Liver (tissue), 9 donors: ENCODE measurements around the gene ADGRA1. TPM values are rescaled to one million over a fixed set of nuclear protein-coding genes. Genes with fewer than 3 reads are reported as not detected.

Experiments used
- DNase-seq: peaks from one replicate; pipeline ENCODE4 v3.0.0-alpha.2; 2017; ENCODE audit warnings: low spot score
- H3K27ac ChIP-seq, 2 donors: one replicate each; pipeline ENCODE4 v1.7.0; 2013; ENCODE audit warnings: inconsistent platforms in 2 of 2, low read length in 2 of 2, control low read depth in 1 of 2, low read depth in 1 of 2, mild to moderate bottlenecking in 1 of 2
- H3K27me3 ChIP-seq, 4 donors: one replicate each; pipeline versions ENCODE4 v1.6.1 to v1.7.0; 2013; ENCODE audit warnings: low read length in 3 of 4, inconsistent platforms in 1 of 4, mild to moderate bottlenecking in 1 of 4, moderate library complexity in 1 of 4; ENCODE audit not compliant: control insufficient read depth in 4 of 4, insufficient read depth in 4 of 4
- H3K36me3 ChIP-seq, 4 donors: one replicate each; pipeline versions ENCODE4 v1.6.1 to v1.7.0; 2013; ENCODE audit warnings: low read length in 3 of 4, mild to moderate bottlenecking in 3 of 4, low read depth in 1 of 4, moderate library complexity in 1 of 4; ENCODE audit not compliant: control insufficient read depth in 4 of 4, insufficient read depth in 3 of 4
- H3K4me1 ChIP-seq, 4 donors: one replicate each; pipeline versions ENCODE4 v1.6.1 to v1.7.0; 2013; ENCODE audit warnings: low read length in 3 of 4, mild to moderate bottlenecking in 3 of 4, moderate library complexity in 1 of 4; ENCODE audit not compliant: control insufficient read depth in 4 of 4, insufficient read depth in 4 of 4
- H3K4me3 ChIP-seq, 3 donors: one replicate each; pipeline versions ENCODE4 v1.6.1 to v1.7.0; 2013; ENCODE audit warnings: low read length in 3 of 3, control low read depth in 1 of 3, low read depth in 1 of 3, mild to moderate bottlenecking in 1 of 3
- H3K9ac ChIP-seq, 2 donors: one replicate each; pipeline ENCODE4 v1.7.0; 2013; ENCODE audit warnings: low read length in 2 of 2, mild to moderate bottlenecking in 2 of 2, moderate library complexity in 2 of 2, control low read depth in 1 of 2, low read depth in 1 of 2
- H3K9me3 ChIP-seq, 4 donors: one replicate each; pipeline versions ENCODE4 v1.6.1 to v1.7.0; 2013; ENCODE audit warnings: low read length in 3 of 4; ENCODE audit not compliant: control insufficient read depth in 4 of 4
- ATF3 ChIP-seq: IDR thresholded peaks from 2 replicates; pipeline ENCODE4 v1.6.1; 2016; ENCODE audit warnings: antibody characterized with exemption
- CTCF ChIP-seq: fragments of 150-350 bp; IDR thresholded peaks from 2 replicates; pipeline ENCODE4 v1.5.1; 2017; ENCODE audit warnings: improper control_type of control experiment, low read depth, low read length; ENCODE audit not compliant: missing input control
- EGR1 ChIP-seq, 2 donors: IDR thresholded peaks; 2 replicates each; pipeline ENCODE4 v1.6.1; 2016 to 2018; ENCODE audit warnings: antibody characterized with exemption in 2 of 2, low read depth in 2 of 2
- FOXA1 ChIP-seq: IDR thresholded peaks from 2 replicates; pipeline ENCODE4 v1.6.1; 2016; ENCODE audit warnings: antibody characterized with exemption
- FOXA2 ChIP-seq: IDR thresholded peaks from 2 replicates; pipeline ENCODE4 v1.6.1; 2016; ENCODE audit warnings: antibody characterized with exemption
- GABPA ChIP-seq, 2 donors: IDR thresholded peaks in 1 of 2; conservative IDR thresholded peaks in 1 of 2; 2 replicates each; pipeline ENCODE4 v1.6.1; 2016; ENCODE audit warnings: antibody characterized with exemption in 2 of 2, mild to moderate bottlenecking in 1 of 2, moderate library complexity in 1 of 2
- HNF4A ChIP-seq, 2 donors: conservative IDR thresholded peaks; 2 replicates each; pipeline ENCODE4 v1.6.1; 2016; ENCODE audit warnings: antibody characterized with exemption in 2 of 2, mild to moderate bottlenecking in 2 of 2
- HNF4G ChIP-seq: IDR thresholded peaks from 2 replicates; pipeline ENCODE4 v1.6.1; 2016; ENCODE audit warnings: antibody characterized with exemption
- MAX ChIP-seq: IDR thresholded peaks from 2 replicates; pipeline ENCODE4 v1.6.1; 2016; ENCODE audit warnings: antibody characterized with exemption
- NR2F2 ChIP-seq: IDR thresholded peaks from 2 replicates; pipeline ENCODE4 v1.6.1; 2016; ENCODE audit warnings: antibody characterized with exemption
- REST ChIP-seq: IDR thresholded peaks from 2 replicates; pipeline ENCODE4 v1.6.1; 2016; ENCODE audit warnings: antibody characterized with exemption, mild to moderate bottlenecking
- RXRA ChIP-seq, 2 donors: IDR thresholded peaks; 2 replicates each; pipeline ENCODE4 v1.6.1; 2017 to 2018; ENCODE audit warnings: antibody characterized with exemption in 2 of 2, mild to moderate bottlenecking in 1 of 2
- SP1 ChIP-seq: IDR thresholded peaks from 2 replicates; pipeline ENCODE4 v1.6.1; 2018; ENCODE audit warnings: antibody characterized with exemption, mild to moderate bottlenecking
- TAF1 ChIP-seq: conservative IDR thresholded peaks from 2 replicates; pipeline ENCODE4 v1.6.1; 2016; ENCODE audit warnings: antibody characterized with exemption, mild to moderate bottlenecking
- YY1 ChIP-seq: IDR thresholded peaks from 2 replicates; pipeline ENCODE4 v1.6.1; 2016; ENCODE audit warnings: antibody characterized with exemption, mild to moderate bottlenecking
- WGBS: extraction: QIAGEN DNeasy Blood & Tissue Kit; methylation state at CpG from one replicate; pipeline ENCODE4 v1.1.7; 2013; 5-methylcytosine and 5-hydroxymethylcytosine counted together
- polyA plus RNA-seq, 2 donors: library from polyadenylated mRNA; stranded (reverse) in 1 of 2; unstranded in 1 of 2; fragments of 200-250 nt in 1 of 2; fragments of >200 nt in 1 of 2; fragmentation: Nextera tagmentation in 1 of 2; extraction: Ambion mirVana in 1 of 2; gene quantifications; one replicate each; pipeline versions ENCODE4 v1.2.1 to v1.2.3, GENCODE V29; 2013 to 2015
- total RNA-seq, 2 donors: library from RNA; depleted of rRNA; stranded (reverse); fragments of >200 nt; gene quantifications; one replicate each; pipeline ENCODE4 v1.2.3, GENCODE V29; 2014
- donor health status: healthy.
- donor health status: healthy.
- donor health status: healthy.
- donor health status: healthy.
- donor health status: healthy.

ADGRA1 gene
- total and polyA plus RNA-seq, 4 donors = 0.08 to 0.70 (median 0.12) TPM; not detected in 1

- Histone ChIP-seq H3K9me3 (no peaks in the 10 kb centered on the region), H3K9ac (no peak overlapping the region), H3K27ac (no peak overlapping the region), H3K4me3 (no peak overlapping the region), H3K27me3 (no peaks in the 10 kb centered on the region), H3K4me1 (no peaks in the 10 kb centered on the region), H3K36me3 (peaks cover 0 to 2% (median 0%) of the 10 kb centered on the region in 4 donors)
- 84% methylated on average over 23 of the region's 23 CpGs for WGBS
- DNase-seq = no peak
- TF ChIP-seq HNF4A (conservative IDR thresholded peaks at IDR 0.05) = no peak
- no peak for TF ChIP-seq FOXA1
- TF ChIP-seq ATF3 = no peak
- TF ChIP-seq NR2F2 = no peak
- TF ChIP-seq TAF1 = no peak
- no peak for TF ChIP-seq YY1
- no peak for TF ChIP-seq EGR1 (IDR thresholded peaks at IDR 0.05; ENCODE audit: low read depth in 2 of 2)
- no peak for TF ChIP-seq CTCF
- TF ChIP-seq HNF4G = no peak
- TF ChIP-seq FOXA2 = no peak
- TF ChIP-seq RXRA (IDR thresholded peaks at IDR 0.05) = no peak
- no peak for TF ChIP-seq GABPA (IDR thresholded peaks at IDR 0.05 in 1 of 2, conservative IDR thresholded peaks at IDR 0.05 in 1 of 2)
- TF ChIP-seq MAX = no peak
- no peak for TF ChIP-seq SP1
- no peak for TF ChIP-seq REST
These were observed 93.4 kb downstream of the ADGRA1 start for GRCh38 chr10:133180965-133181639.

Other genes starting within 250 kb of the ADGRA1 start
- under 1 TPM; 0.33 to 0.59 TPM for gene CFAP46, start 145.4 kb upstream of the ADGRA1 start, total RNA-seq
- under 1 TPM; 0.36 to 0.47 TPM for gene CFAP46, start 145.4 kb upstream of the ADGRA1 start, polyA plus RNA-seq
- 1 to 10 TPM in 1 of 2 donors, under 1 TPM in 1; 0.61 to 8.0 TPM for gene KNDC1, start 72.3 kb downstream of the ADGRA1 start, total RNA-seq
- 10 to 100 TPM in 1 of 2 donors, under 1 TPM in 1; 0.53 to 12.9 TPM for gene KNDC1, start 72.3 kb downstream of the ADGRA1 start, polyA plus RNA-seq
- gene UTF1, start 142.3 kb downstream of the ADGRA1 start, total RNA-seq = not detected
- not detected for gene UTF1, start 142.3 kb downstream of the ADGRA1 start, polyA plus RNA-seq
- under 1 TPM; 0.05 to 0.25 TPM for gene VENTX, start 149.9 kb downstream of the ADGRA1 start, total RNA-seq
- under 1 TPM; 0.06 to 0.13 TPM for gene VENTX, start 149.9 kb downstream of the ADGRA1 start, polyA plus RNA-seq
- gene ADAM8, start 188.9 kb downstream of the ADGRA1 start, total RNA-seq = 1 to 10 TPM; 5.4 to 6.9 TPM
- gene ADAM8, start 188.9 kb downstream of the ADGRA1 start, polyA plus RNA-seq = 1 to 10 TPM; 1.3 to 2.0 TPM
- gene TUBGCP2, start 220.9 kb downstream of the ADGRA1 start, total RNA-seq = 10 to 100 TPM; 29.6 to 32.4 TPM
- gene TUBGCP2, start 220.9 kb downstream of the ADGRA1 start, polyA plus RNA-seq = 10 to 100 TPM; 18.8 to 25.6 TPM
- 10 to 100 TPM; 13.7 to 31.3 TPM for gene ZNF511, start 221.0 kb downstream of the ADGRA1 start, total RNA-seq
- 10 to 100 TPM; 17.0 to 31.8 TPM for gene ZNF511, start 221.0 kb downstream of the ADGRA1 start, polyA plus RNA-seq
- not detected for gene CALY, start 249.0 kb downstream of the ADGRA1 start, total RNA-seq
- gene CALY, start 249.0 kb downstream of the ADGRA1 start, polyA plus RNA-seq = under 1 TPM in 1 of 2 donors, not detected in 1; 0.07 TPM